GM12873 (cell line): ENCODE measurements around the gene SDF2L1.

ENCODE experiments used
- TF ChIP-seq, protein P1 (sequence below): IDR thresholded peaks from 2 replicates; pipeline ENCODE4 v1.5.1; 2012; ENCODE audit warnings: low read depth, mild to moderate bottlenecking, moderate library complexity, low read length, control low read depth; ENCODE audit not compliant: insufficient read depth; ENCODE audit errors: missing control alignments

SDF2L1 gene

DNA sequence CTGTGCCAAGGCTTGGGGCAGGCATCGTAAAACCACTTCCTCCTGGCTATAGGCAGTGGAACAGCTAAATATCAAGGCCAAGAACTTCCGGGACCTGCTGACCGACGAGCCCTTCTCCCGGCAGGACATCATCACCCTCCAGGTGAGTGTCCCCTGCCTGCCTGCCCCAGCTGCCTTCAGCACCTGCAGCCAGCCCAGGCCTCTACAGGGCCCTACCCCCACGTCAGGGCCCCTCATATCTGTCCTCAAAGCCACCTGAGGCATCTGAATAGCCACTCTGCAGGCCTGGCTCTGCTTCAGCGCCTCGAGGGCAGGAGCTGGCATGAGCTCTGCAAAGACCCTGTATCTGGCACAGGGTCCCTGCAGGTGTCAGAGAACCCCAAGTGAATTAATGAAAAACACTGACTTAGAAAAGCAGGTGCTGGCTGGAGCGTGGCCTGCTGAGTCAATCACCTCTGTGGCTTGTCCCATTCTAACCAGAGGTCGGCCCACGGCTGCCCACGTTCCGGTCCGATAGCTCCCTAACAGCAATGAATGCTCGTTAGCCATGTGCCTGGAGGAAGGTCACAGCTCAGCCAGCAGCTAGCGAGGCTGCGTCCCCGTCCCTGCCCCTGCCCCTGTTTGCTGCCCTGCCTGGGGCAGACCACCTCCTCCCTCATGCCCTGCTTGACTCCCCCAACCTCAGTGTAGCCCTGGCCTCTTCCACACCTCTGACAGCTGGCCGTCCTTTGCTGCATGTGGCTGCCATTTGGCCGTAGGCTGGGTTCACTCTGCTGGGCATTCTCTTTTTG is 40.5 kb downstream of the SDF2L1 start:
- TF ChIP-seq, protein P1, sequence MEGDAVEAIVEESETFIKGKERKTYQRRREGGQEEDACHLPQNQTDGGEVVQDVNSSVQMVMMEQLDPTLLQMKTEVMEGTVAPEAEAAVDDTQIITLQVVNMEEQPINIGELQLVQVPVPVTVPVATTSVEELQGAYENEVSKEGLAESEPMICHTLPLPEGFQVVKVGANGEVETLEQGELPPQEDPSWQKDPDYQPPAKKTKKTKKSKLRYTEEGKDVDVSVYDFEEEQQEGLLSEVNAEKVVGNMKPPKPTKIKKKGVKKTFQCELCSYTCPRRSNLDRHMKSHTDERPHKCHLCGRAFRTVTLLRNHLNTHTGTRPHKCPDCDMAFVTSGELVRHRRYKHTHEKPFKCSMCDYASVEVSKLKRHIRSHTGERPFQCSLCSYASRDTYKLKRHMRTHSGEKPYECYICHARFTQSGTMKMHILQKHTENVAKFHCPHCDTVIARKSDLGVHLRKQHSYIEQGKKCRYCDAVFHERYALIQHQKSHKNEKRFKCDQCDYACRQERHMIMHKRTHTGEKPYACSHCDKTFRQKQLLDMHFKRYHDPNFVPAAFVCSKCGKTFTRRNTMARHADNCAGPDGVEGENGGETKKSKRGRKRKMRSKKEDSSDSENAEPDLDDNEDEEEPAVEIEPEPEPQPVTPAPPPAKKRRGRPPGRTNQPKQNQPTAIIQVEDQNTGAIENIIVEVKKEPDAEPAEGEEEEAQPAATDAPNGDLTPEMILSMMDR, result no peak

DNA sequence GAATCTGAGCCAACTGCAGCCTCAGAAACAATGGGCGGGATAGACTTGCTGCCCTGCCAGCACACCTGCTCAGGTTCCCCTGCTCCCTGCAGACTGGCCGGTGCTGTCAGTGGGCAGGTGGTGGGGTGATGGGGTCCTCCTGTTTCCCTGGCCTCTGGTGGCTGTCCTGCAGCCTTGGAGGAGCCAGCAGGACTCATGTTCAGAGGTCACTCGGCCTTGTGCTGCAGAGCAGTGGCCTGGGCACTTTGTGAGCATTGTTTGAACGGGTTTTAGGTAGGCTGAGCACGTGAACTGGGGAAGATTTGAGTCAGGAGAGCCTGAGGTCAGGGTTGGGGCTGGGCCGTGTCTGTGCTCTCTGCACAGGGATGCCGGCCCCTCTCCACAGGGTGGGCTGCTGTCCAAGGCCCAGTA is 41.3 kb downstream of the SDF2L1 start:
- TF ChIP-seq, protein P1, result no peak

DNA sequence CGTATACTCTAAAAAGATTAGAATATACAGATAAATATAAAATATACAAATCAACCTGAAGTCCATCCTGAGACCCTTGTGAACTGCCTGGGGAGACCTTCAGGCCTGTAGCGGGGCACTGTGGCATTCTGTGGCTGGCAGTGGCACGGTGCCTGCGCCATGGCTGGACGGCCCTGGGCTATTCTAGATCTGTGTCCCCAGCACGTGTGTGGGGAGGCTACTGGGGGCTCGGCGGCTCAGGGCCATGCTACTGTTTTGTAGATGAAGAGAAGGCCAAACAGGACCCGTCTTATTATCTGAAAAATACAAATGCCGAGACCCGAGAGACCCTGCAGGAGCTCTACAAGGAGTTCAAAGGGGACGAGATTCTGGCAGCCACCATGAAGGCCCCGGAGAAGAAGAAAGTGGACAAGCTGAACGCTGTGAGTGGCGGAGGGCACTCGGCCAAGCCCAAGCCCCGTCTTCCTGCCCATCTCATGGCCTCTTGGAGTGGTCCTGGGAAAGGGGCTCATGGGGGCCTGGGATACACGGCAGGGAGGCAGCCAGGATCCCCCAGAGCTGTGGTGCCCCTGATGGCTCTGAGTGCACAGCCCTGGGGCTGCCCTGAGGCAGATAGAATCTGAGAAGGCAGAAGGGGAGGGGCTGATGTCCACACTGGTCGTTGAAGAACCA is 42.5 kb downstream of the SDF2L1 start:
- TF ChIP-seq, protein P1, result no peak

DNA sequence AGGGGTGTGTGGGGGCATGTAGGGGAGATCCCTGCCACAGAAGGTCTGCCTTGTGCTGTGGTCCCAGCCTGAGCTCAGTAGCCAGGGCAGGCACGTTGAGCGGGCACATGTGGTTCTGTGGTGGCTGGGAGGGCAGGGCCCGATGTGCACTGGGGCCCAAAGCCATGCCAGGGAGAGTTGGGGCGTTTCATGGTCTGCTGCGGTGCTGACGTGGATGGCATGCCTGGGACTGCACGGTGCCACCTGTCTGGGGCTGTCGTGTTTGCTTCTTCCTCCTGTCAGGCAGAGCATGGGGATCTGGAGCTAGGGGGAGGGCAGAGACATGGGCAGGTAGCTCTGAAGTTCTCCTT is 43.0 kb downstream of the SDF2L1 start:
- TF ChIP-seq, protein P1, result no peak

DNA sequence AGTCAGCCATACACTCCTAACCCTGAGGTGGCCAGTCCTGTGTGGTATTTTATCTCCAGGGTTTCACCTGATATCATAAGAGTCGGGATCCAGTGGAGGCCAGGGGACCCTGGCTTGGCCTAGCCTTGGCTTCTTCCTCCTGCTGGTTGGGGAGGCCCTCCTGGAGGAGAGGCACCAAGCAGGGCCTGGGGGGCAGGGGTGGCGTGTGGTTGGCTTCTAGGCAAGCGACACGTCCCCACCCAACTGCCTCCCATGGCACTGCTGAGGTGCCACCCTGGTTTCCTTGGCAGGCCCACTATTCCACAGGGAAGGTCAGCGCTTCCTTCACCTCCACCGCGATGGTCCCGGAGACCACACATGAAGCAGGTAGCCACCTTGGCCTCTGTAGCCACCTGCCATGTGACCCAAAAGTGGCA is 44.1 kb downstream of the SDF2L1 start:
- TF ChIP-seq, protein P1, result no peak

DNA sequence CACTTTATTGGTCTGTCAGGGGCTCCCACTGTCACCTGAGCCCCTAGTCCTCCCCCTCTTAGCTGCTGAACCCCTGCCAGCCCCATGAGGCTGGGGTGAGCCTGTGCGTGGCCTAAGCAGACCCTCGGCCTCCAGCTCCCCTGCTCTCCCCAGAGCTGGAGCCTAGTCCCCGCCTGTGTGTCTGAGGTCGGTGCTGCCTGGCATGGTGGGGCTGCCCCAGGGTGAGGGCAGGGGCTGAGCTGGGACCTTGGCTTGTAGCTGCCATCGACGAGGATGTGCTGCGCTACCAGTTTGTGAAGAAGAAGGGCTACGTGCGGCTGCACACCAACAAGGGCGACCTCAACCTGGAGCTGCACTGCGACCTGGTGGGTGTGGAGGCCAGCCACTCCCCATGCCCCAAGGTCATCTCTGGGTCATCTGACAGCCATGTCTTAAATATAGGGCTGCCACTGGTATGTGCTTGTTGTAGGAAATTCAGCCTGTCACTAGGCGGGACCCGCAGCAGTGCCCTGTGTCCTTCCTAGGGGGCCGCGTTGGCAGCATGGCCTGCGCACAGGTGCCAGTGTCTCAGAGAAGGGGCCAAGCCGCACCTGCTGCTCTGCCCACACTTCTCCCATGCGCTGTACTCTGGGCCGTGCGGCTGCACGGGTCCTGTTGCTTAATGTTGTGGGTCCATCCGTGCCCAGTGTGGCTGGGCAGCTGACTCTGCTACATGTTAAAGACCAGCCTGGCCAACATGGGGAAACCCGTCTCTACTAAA is 44.7 kb downstream of the SDF2L1 start:
- TF ChIP-seq, protein P1, result no peak

DNA sequence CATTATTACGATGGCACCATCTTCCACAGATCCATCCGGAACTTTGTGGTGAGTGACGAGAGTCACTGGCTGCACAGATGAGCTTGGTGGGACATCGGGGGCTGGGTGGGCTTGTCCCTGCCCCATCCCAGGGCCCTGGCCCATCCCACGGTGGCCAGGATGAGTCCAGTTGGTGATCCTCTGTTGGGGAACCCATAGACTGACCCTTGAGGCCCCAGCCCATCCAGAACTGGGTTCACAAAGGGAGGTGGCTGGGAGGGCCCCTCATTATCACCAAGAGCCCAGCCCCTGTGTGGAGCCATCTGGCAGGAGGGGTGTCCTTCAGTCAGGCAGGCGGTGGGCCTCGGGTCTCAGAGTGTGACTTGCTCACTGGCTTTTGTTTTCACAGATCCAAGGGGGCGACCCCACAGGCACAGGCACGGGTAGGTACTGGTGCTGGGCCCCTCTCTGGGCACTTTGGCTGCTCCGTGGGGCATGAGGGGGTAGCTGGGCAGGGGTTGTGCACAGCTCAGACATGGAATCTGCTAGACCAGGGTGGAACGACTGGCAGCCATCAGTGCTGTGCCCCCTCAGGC is 45.7 kb downstream of the SDF2L1 start:
- TF ChIP-seq, protein P1, result no peak
